HG03060 (cell line): ENCODE data around the gene DIAPH3.

Source experiments
- ATAC-seq: cut with Tn5 transposase; IDR thresholded peaks from one replicate; pipeline ENCODE4 v1.9.1; 2021; ENCODE audit warnings: low read depth, moderate number of reproducible peaks; ENCODE audit not compliant: unreplicated experiment

DIAPH3 gene

DNA sequence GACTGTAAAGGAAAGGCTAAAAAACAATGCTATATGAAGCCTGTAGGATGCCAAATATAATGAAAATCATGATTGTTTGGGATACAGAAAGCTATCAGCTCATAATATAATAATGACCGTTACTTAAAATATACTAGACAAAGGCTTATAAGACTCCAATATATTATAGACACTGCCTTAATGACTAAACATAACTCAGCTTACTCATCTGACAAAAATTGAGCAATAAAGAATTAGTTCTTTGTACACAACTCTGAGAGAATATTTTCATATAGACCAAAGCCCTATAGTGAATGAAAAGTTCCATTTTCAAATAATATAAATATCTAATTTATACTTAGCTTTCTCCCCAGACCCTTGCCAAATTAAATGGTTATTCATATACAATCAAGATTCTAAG is 283.3 kb downstream of the DIAPH3 start:
- no peak for ATAC-seq

DNA sequence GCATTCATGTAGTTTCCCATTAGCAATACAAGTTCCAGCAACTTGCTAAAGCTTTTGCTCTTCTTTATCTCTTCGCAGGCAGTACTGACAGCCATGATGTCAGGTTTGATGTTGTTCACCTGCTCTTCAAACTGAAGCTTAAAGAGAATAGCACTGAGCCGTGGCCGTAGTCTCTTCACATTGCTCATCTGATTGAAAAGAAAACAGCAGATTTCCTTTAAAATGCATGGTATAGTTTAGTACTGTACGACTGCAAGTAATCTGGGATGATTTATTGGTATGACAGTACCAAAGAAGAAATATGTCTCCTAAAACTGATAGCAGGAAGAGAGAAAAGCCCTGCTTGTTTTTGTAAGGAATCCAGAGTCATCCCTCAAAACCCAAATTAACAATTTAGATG is 284.4 kb downstream of the DIAPH3 start:
- ATAC-seq: no peak

DNA sequence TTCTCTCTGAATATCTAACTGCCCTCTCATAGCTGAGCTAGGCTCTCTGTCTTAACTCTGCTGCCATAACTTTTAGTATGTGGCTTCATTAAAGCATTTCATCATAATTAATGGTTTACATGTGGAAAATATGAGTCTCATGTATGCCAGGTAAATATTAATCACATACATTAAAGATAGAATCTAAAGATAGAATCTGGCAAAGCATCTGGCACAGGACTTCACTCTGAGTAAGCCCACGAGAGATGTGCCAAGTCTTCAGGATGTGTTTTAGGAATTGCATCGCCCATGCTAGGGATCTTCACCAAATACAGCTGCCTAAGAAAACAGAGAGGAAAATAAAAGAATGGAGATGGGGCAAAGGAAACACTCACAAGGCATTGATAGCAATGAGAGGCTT is 285.8 kb downstream of the DIAPH3 start:
- no peak for ATAC-seq

DNA sequence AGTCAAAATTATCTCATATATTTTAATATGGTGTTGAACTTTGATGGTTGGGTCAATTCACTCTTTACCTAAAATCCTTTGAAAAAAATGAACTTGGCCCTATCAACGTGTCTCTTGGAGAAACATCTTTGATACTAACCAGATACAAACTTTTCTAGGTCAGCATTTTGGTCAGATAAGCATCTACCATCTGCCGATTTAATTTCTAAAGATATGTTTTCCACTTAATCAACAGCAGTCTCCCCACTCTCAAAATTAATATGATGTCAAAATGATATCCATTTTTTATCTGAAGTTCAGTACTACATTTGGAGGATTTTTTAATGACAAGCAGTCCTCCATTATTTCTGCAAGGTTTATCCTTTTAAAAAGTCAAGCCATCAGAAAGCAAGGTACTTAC is 288.8 kb downstream of the DIAPH3 start:
- ATAC-seq: no peak

GRCh38 chr13:59873856-59874255 is 289.9 kb downstream of the DIAPH3 start:
- no peak for ATAC-seq

GRCh38 chr13:59873309-59873708 is 290.4 kb downstream of the DIAPH3 start:
- no peak for ATAC-seq

- no peak for ATAC-seq
Measured at GRCh38 chr13:59867867-59868266, 295.9 kb downstream of the DIAPH3 start.

- ATAC-seq: no peak
Measured at GRCh38 chr13:59865398-59865797, 298.3 kb downstream of the DIAPH3 start.

- ATAC-seq: no peak
Measured at GRCh38 chr13:59863621-59864020, 300.1 kb downstream of the DIAPH3 start.

DNA sequence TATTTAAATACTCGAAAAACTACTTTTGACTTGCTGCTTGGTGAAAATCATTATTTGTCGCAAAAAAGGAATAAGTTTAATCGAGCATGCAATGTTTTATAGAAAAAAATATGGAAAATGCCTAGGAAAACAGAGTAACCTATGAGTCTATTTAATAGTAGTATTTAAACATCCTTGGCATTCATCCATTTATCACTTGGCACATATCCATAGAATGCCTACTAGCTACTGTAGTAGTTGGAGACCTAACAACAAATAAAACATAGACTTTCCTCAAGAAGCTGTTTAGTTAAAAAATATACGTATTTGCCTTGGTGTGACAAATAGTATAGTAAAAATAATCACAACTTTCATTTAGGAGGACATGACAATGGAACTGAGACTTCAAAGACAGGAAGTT is 302.1 kb downstream of the DIAPH3 start:
- no peak for ATAC-seq

GRCh38 chr13:59856281-59856810 is 307.4 kb downstream of the DIAPH3 start:
- ATAC-seq: no peak

DNA sequence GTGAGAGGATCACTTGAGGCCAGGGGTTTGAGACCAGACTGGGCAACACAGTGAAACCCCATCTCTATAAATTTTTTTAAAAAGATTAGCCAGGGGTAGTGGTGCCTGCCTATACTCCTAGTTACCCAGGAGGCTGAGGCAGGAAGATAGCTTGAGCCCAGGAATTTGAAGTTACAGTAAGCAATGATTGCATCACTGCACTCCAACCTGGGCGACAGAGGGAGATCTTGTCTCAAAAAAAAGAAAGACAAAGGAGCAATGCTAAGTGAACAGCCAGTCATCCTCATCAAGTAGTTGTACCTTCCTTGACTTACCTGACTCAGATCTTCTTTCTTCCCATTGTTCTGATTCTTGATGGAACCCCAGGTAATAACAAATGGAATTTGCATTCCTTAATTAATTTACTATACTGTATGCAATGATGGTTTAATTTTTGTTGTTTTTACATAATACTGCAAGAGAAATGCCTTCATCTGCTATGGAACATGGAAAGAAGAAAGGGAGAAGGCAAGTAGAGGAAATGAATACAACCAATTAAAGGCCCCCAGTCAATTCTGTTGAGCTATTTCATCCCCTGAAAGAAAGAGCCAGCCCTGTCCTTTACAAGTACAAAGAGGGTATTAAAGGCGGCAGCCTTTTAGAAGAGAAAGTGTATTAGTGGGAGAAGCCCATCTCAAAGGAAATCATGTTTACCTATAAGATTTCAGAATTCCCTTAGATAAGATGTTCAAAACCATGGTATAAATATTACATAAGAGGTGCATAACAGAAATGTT is 316.7 kb downstream of the DIAPH3 start:
- ATAC-seq: no peak

- no peak for ATAC-seq
Measured at GRCh38 chr13:59843040-59843439, 320.7 kb downstream of the DIAPH3 start.

DNA sequence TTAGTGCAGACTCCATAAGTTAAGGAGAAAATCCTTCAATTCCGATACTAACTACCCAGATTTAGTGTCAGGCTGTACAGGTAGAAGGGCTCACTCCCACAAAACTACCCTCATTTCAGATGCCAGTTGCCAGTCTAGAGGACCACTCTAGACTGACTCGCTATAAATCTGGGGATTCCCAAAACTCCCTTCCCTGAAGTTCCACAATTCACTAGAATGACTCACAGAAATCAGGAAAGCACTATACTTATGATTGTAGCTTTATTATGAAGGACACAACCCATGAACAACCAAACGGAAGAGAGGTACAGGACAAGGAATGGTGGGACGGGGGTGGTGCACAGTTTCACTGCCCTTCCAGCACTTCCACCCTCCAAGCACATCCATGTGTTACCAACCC is 321.2 kb downstream of the DIAPH3 start:
- ATAC-seq: no peak

GRCh38 chr13:59839186-59839585 is 324.5 kb downstream of the DIAPH3 start:
- no peak for ATAC-seq

- ATAC-seq: no peak
Measured at GRCh38 chr13:59837101-59837500, 326.6 kb downstream of the DIAPH3 start.

DNA sequence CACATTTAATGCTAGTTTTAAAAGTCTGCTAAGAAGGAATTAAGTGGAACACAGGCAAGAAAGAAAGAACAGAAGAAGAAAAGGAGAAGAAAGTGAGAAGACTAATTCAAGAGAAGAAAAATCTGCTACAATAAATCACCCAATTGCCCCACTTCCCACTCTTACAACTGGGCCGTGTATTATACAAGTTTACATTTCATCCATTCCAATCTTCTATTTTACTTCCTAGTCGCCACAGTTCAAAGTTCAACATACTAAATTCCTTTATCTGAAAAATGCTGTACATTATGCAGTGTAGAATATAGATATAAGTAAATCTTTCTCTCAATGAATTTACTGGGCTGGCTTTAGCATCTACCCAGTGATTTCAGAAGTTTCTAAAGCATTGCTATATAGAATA is 328.2 kb downstream of the DIAPH3 start:
- no peak for ATAC-seq

- ATAC-seq: no peak
Measured at GRCh38 chr13:59834801-59835200, 328.9 kb downstream of the DIAPH3 start.

DNA sequence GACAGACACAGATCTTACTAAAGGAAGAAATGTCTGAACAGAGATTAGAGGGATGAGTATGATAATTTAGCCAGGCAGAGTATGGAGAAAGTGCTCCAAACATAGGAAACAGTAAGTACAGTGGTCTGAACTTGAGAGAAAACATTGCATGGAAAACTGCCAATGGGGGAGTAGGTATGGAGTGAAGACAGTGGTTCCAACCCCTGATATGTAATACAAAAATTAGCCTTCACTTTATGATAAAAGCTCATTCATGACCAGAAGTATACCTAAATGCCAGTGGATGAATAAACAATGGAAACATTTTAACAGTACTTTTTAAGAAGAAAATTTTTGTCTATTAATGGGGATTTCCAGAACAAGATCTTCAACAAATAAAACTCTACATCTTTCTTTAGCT is 334.0 kb downstream of the DIAPH3 start:
- no peak for ATAC-seq

- no peak for ATAC-seq
Measured at GRCh38 chr13:59823486-59823885, 340.2 kb downstream of the DIAPH3 start.

DNA sequence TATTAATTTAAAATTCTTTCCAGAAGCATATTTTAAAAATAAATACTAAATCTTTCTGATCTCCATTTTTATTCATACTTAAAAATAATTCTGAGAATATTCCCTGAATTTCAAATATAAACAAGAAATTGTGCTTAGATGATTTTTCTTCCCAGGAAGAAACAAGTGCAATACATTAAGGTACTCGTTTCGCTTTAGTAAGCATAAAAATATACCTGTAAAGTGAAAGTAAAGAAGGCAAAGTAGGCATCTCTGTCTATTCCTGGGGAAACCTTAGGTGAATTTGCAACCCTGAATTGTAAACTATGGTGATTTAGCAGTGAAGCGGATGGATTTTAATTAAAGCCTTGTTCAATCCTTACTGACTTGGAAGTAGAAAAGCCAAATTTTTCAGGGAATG is 354.2 kb downstream of the DIAPH3 start:
- no peak for ATAC-seq

DNA sequence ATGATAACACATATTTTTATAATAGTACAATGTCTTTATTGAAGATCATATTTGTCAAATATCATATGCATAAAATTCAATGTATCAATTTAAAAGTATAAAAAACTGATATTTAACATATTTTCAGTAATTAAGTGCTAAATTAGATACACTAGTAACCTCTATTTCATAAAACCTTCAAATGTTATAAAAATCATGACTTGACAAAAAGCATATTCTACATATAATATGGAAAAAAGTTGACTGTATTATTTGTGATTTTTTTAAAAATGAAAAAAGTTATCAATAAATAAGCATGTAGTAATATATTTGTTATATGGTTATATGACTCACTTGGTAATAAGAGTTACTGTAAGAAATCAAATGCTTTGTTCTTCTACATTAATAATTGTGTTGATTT is 356.9 kb downstream of the DIAPH3 start:
- ATAC-seq: no peak
